GM08714 (cell line): ENCODE measurements around the gene AKR1B1.

Experiments used
- H3K4me3 ChIP-seq: fragments of 200-500 bp; sonication (Bioruptor generic); 2 replicates; pipeline ENCODE4 v1.5.1; 2014; ENCODE audit warnings: mild to moderate bottlenecking, low read length, inconsistent platforms
- ZNF274 ChIP-seq: IDR thresholded peaks from 2 replicates; pipeline ENCODE4 v1.6.1; 2012; ENCODE audit warnings: mild to moderate bottlenecking, low read depth, low read length

Gene AKR1B1

GRCh38 chr7:134428942-134429341 lies 30.0 kb downstream of the AKR1B1 start:
- H3K4me3 ChIP-seq = no peak overlapping the region
- TF ChIP-seq ZNF274 = no peak

- no peak overlapping the region for H3K4me3 ChIP-seq
- TF ChIP-seq ZNF274 = no peak
Measured at GRCh38 chr7:134427896-134428295, 31.0 kb downstream of the AKR1B1 start.

- H3K4me3 ChIP-seq = no peak overlapping the region
- TF ChIP-seq ZNF274 = no peak
Measured at GRCh38 chr7:134425777-134426176, 33.1 kb downstream of the AKR1B1 start.

GRCh38 chr7:134422638-134423037 lies 36.3 kb downstream of the AKR1B1 start:
- TF ChIP-seq ZNF274 = no peak
- no peak overlapping the region for H3K4me3 ChIP-seq

- no peak for TF ChIP-seq ZNF274
- no peak overlapping the region for H3K4me3 ChIP-seq
Measured at GRCh38 chr7:134422008-134422407, 36.9 kb downstream of the AKR1B1 start.

- no peak overlapping the region for H3K4me3 ChIP-seq
- TF ChIP-seq ZNF274 = no peak
Measured at GRCh38 chr7:134420424-134421125, 38.3 kb downstream of the AKR1B1 start.

GRCh38 chr7:134419875-134420274 lies 39.0 kb downstream of the AKR1B1 start:
- TF ChIP-seq ZNF274 = no peak
- H3K4me3 ChIP-seq = no peak overlapping the region

- no peak for TF ChIP-seq ZNF274
- H3K4me3 ChIP-seq = no peak overlapping the region
Measured at GRCh38 chr7:134419085-134419484, 39.8 kb downstream of the AKR1B1 start.

GRCh38 chr7:134415700-134416099 lies 43.2 kb downstream of the AKR1B1 start:
- no peak for TF ChIP-seq ZNF274
- no peak overlapping the region for H3K4me3 ChIP-seq

- no peak for TF ChIP-seq ZNF274
Measured at GRCh38 chr7:134414109-134414508, 44.8 kb downstream of the AKR1B1 start.

GRCh38 chr7:134407311-134407710 lies 51.6 kb downstream of the AKR1B1 start:
- no peak for TF ChIP-seq ZNF274
- no peak overlapping the region for H3K4me3 ChIP-seq

More at GRCh38 chr7:134414109-134414508, 44.8 kb downstream of the AKR1B1 start:
- H3K4me3 ChIP-seq = no peak overlapping the region

GRCh38 chr7:134406431-134406830 lies 52.5 kb downstream of the AKR1B1 start:
- H3K4me3 ChIP-seq = no peak overlapping the region
- no peak for TF ChIP-seq ZNF274

GRCh38 chr7:134405299-134405698 lies 53.6 kb downstream of the AKR1B1 start:
- TF ChIP-seq ZNF274 = no peak
- H3K4me3 ChIP-seq = no peak overlapping the region

- no peak for TF ChIP-seq ZNF274
- no peak overlapping the region for H3K4me3 ChIP-seq
Measured at GRCh38 chr7:134403062-134403461, 55.8 kb downstream of the AKR1B1 start.

GRCh38 chr7:134400859-134401258 lies 58.0 kb downstream of the AKR1B1 start:
- TF ChIP-seq ZNF274 = no peak
- no peak overlapping the region for H3K4me3 ChIP-seq

- TF ChIP-seq ZNF274 = no peak
- no peak overlapping the region for H3K4me3 ChIP-seq
Measured at GRCh38 chr7:134396031-134396430, 62.9 kb downstream of the AKR1B1 start.
